Hepatocyte (in vitro differentiated cells): ENCODE results near the gene DRC7.

Experiments used
- CTCF ChIP-seq: fragments of 200-600 bp; sonication (generic); IDR thresholded peaks from 2 replicates; pipeline ENCODE4 v1.5.1; 2016; ENCODE audit warnings: antibody characterized with exemption, mild to moderate bottlenecking; ENCODE audit not compliant: poor library complexity
- EZH2 ChIP-seq: fragments of 200-600 bp; sonication (generic); IDR thresholded peaks from 2 replicates; pipeline ENCODE4 v1.6.1; 2016; ENCODE audit warnings: antibody characterized with exemption, mild to moderate bottlenecking, borderline replicate concordance
- EZH2phosphoT487 ChIP-seq: fragments of 200-600 bp; sonication (generic); IDR thresholded peaks from one replicate; pipeline ENCODE4 v1.6.1; 2018; ENCODE audit warnings: antibody characterized with exemption, mild to moderate bottlenecking, low read depth, moderate library complexity; ENCODE audit not compliant: unreplicated experiment, severe bottlenecking

- no peak for TF ChIP-seq EZH2phosphoT487
- TF ChIP-seq CTCF, result no peak
- TF ChIP-seq EZH2, result no peak
Measured at GRCh38 chr16:57669476-57670162, 25.0 kb upstream of the DRC7 start.
